ENCODE data around the gene PIGR.

The PIGR gene

DNA sequence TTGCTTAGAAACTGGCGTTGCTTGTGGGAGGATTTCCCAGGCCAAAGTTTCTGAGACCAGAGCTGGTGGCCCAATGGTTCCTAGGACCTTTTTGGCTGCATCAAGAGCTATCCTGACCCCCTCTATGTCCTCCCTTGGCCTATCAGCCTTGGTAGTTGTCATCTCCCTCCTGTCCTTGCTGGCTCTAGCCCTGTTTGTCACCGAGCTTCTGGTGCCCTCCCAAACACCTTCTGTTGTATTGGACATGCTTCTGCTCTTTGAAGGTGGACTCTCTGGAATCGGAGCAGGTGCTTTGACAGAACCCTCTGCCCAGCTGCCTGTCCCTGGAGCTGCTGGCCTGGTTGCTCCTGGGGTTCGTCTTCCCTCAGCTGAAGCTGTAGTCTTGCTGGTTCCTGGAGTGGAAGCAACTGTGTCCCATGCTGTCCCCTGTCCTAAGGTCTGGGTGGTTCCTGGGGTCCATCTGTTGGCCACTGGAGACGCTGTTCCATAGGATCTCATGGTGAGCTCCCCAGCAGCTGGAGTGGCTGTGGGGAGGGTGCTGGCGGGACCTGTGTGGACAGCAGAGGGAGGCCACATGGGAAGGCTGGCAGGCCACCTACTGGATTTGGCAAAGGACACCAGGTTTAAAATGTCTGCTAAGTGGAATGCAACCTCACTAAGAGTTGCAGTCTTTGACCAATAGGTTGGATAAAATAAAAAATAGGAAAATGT lies 14.6 kb upstream of the PIGR start:
- no peak overlapping the region for H3K4me3 ChIP-seq (replicated peaks; ENCODE audit: low read depth, low read length)
- TF ChIP-seq, protein P1, sequence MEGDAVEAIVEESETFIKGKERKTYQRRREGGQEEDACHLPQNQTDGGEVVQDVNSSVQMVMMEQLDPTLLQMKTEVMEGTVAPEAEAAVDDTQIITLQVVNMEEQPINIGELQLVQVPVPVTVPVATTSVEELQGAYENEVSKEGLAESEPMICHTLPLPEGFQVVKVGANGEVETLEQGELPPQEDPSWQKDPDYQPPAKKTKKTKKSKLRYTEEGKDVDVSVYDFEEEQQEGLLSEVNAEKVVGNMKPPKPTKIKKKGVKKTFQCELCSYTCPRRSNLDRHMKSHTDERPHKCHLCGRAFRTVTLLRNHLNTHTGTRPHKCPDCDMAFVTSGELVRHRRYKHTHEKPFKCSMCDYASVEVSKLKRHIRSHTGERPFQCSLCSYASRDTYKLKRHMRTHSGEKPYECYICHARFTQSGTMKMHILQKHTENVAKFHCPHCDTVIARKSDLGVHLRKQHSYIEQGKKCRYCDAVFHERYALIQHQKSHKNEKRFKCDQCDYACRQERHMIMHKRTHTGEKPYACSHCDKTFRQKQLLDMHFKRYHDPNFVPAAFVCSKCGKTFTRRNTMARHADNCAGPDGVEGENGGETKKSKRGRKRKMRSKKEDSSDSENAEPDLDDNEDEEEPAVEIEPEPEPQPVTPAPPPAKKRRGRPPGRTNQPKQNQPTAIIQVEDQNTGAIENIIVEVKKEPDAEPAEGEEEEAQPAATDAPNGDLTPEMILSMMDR (IDR thresholded peaks at IDR 0.05; ENCODE audit: low read length, missing control alignments) = no peak
- no peak for DNase-seq (ENCODE audit: low read depth)

- DNase-seq (ENCODE audit: low read depth) = no peak
- TF ChIP-seq, protein P1 (IDR thresholded peaks at IDR 0.05; ENCODE audit: low read length, missing control alignments) = no peak
- no peak overlapping the region for H3K4me3 ChIP-seq (replicated peaks; ENCODE audit: low read depth, low read length)
Measured at GRCh38 chr1:206958144-206958543, 11.9 kb upstream of the PIGR start.

GRCh38 chr1:206957639-206958038 lies 11.4 kb upstream of the PIGR start:
- no peak overlapping the region for H3K4me3 ChIP-seq (replicated peaks; ENCODE audit: low read depth, low read length)
- no peak for DNase-seq (ENCODE audit: low read depth)
- TF ChIP-seq, protein P1 (IDR thresholded peaks at IDR 0.05; ENCODE audit: low read length, missing control alignments) = no peak

GRCh38 chr1:206955476-206956451 lies 9.5 kb upstream of the PIGR start:
- no peak overlapping the region for H3K4me3 ChIP-seq (replicated peaks; ENCODE audit: low read depth, low read length)
- TF ChIP-seq, protein P1 (IDR thresholded peaks at IDR 0.05; ENCODE audit: low read length, missing control alignments) = no peak
- DNase-seq (ENCODE audit: low read depth) = no peak

DNA sequence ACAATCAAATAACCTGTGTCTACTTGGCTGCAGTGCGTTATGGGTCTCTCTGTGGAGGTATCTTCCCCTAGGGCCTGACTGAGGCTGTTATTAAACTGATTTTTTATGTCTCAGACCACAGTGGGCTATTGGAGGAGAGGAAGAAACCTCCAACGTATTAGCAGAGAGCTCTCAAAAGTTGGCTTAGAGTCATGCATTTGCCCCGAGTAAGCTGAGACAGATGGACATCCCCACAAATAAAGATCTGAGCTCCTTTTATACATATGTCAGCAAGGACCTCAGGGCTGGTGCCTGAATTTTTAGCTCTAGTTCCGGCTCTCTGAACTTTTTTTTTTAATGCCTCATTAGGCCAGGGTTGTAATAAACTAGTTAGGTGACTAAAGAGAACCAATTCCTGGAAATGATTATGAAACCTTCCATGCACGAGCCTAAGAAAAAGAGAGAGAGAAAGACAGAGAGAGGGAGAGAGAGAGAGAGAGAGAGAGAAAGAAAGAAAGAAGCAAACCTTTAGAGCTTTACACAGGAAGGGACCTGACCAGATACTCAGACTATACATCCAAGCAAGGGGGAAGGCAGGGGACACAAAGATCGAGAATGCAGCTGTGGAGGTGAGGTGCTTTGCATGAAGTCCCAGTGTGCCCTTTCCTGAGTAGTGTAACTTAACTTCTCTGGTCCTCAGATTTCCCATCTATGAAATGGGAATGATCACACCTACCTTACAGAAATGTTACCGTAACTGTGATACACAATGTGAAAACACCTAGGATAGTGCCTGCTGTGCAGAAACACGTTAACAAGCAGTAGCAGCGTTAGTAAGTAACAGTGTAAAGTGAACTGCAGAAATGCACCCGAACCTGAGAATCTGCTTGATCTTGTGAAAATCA lies 8.4 kb upstream of the PIGR start:
- no peak for DNase-seq (ENCODE audit: low read depth)
- H3K4me3 ChIP-seq (replicated peaks; ENCODE audit: low read depth, low read length) = no peak overlapping the region
- TF ChIP-seq, protein P1 (IDR thresholded peaks at IDR 0.05; ENCODE audit: low read length, missing control alignments) = no peak

DNA sequence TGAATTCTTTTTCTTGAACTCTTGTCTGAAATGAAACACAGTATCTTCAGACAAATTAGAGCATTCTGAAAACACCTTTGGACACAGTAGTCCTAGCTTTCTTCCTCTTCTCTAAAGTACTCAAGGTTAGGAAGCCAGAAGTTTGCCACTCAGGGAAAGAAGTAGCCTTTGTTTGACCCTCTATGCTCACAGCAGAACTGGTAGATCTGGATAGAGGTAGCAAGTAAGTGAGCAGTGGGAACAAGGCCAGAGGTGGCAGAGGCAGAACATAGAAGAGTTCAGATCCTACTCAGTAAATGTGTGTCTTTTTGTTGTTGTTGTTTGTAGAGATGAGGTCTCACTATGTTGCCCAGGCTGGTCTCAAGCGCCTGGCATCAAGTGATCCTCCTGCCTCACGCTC lies 7.4 kb upstream of the PIGR start:
- TF ChIP-seq, protein P1 (IDR thresholded peaks at IDR 0.05; ENCODE audit: low read length, missing control alignments) = no peak
- no peak for DNase-seq (ENCODE audit: low read depth)
- H3K4me3 ChIP-seq (replicated peaks; ENCODE audit: low read depth, low read length) = no peak overlapping the region
